K562 (cell line): ENCODE results near the gene NELL1. TPM values are rescaled to one million over a fixed set of nuclear protein-coding genes. Genes with fewer than 3 reads are reported as not detected.

Source experiments
- ATAC-seq: fragments of 200-7000 bp; cut with Tn5 transposase; 3 replicates; pipeline ENCODE4 v1.9.1; 2020; ENCODE audit warnings: moderate library complexity
- BruUV-seq: library from RNA; stranded (reverse); fragments of 400-500 nt; replicated peaks from 2 replicates; lab custom pipeline; 2021; lab: Mats Ljungman, UMichigan
- CTCF ChIA-PET: fragments of 300-600 bp; formaldehyde crosslinking; extraction: SDS; loops from one replicate; lab custom pipeline; 2021; ENCODE audit warnings: low intra/inter-chr PET ratio; lab: Yijun Ruan, JAX
- POLR2A ChIA-PET: fragments of 300-600, 350-650 bp; sonication (Branson Sonifier 250); formaldehyde crosslinking; extraction: SDS; loops from one replicate; lab custom pipeline; 2021; ENCODE audit warnings: antibody characterized with exemption, inconsistent platforms; lab: Yijun Ruan, JAX
- DNase-seq, 4 experiments: peaks; one replicate each; pipeline versions ENCODE4 v3.0.0 to v3.0.0-alpha.2; 2011 to 2018; ENCODE audit warnings: low spot score in 3 of 4, mixed read lengths in 3 of 4; ENCODE audit errors: extremely low read depth in 1 of 4
- FAIRE-seq: peaks from 2 replicates; lab custom pipeline; 2011; peaks lifted over from hg19 to GRCh38; lab: Jason Lieb, UNC
- H2AFZ ChIP-seq: 2 replicates; pipeline ENCODE4 v1.6.0; 2011; ENCODE audit warnings: low read depth, low read length, control low read depth, inconsistent platforms
- H3K27ac ChIP-seq: fragments of 200-600 bp; 3 replicates; pipeline ENCODE4 v1.8.0; 2011; ENCODE audit warnings: low read depth, mild to moderate bottlenecking, control low read depth, inconsistent platforms, low read length, moderate library complexity, mixed read lengths; ENCODE audit errors: extremely low read depth
- H3K27me3 ChIP-seq, 2 experiments: fragments of 300-600 bp in 1 of 2; 2 replicates in 1 of 2; 3 replicates in 1 of 2; pipeline versions ENCODE4 v1.6.0 to v1.8.0; 2011; ENCODE audit warnings: inconsistent platforms in 2 of 2, low read length in 2 of 2, mild to moderate bottlenecking in 1 of 2, mixed read lengths in 1 of 2, moderate library complexity in 1 of 2; ENCODE audit not compliant: control insufficient read depth in 2 of 2, insufficient read depth in 2 of 2
- H3K36me3 ChIP-seq: fragments of 300-600 bp; 3 replicates; pipeline ENCODE4 v1.8.0; 2011; ENCODE audit warnings: mild to moderate bottlenecking, low read length, inconsistent platforms; ENCODE audit not compliant: control insufficient read depth, insufficient read depth
- H3K4me1 ChIP-seq, 2 experiments: fragments of 200-600 bp in 1 of 2; replicated peaks in 1 of 2; 2 replicates in 1 of 2; 3 replicates in 1 of 2; pipeline versions ENCODE4 v1.5.1 to v1.8.0; 2011; ENCODE audit warnings: inconsistent platforms in 2 of 2, low read length in 2 of 2, mild to moderate bottlenecking in 1 of 2, mixed read lengths in 1 of 2, moderate library complexity in 1 of 2; ENCODE audit not compliant: control insufficient read depth in 2 of 2, insufficient read depth in 2 of 2
- H3K4me2 ChIP-seq: 2 replicates; pipeline ENCODE4 v1.6.1; 2011; ENCODE audit warnings: low read length, control low read depth, inconsistent platforms, mixed read lengths; ENCODE audit not compliant: insufficient read depth
- H3K4me3 ChIP-seq: fragments of 200-600 bp; sonication (generic), shearing (Covaris generic); 2 replicates; pipeline ENCODE4 v1.5.1; 2016; ENCODE audit warnings: control low read depth, inconsistent platforms
- H3K79me2 ChIP-seq: fragments of 200-600 bp; 3 replicates; pipeline ENCODE4 v1.8.0; 2011; ENCODE audit warnings: low read length, inconsistent platforms; ENCODE audit not compliant: control insufficient read depth, insufficient read depth
- H3K9ac ChIP-seq, 2 experiments: 2 replicates each; pipeline versions ENCODE4 v1.6.0 to v1.6.1; 2011; ENCODE audit warnings: low read depth in 2 of 2, low read length in 2 of 2, control low read depth in 1 of 2, inconsistent platforms in 1 of 2, mild to moderate bottlenecking in 1 of 2, mixed read lengths in 1 of 2; ENCODE audit not compliant: insufficient read depth in 1 of 2
- H3K9me1 ChIP-seq: one replicate; pipeline ENCODE4 v1.6.0; 2011; ENCODE audit warnings: inconsistent platforms, mild to moderate bottlenecking, low read length, moderate library complexity; ENCODE audit not compliant: control insufficient read depth, insufficient read depth
- H3K9me3 ChIP-seq: replicated peaks from 2 replicates; pipeline ENCODE4 v1.5.1; 2011; ENCODE audit warnings: low read depth, low read length, inconsistent platforms; ENCODE audit not compliant: control insufficient read depth, insufficient read depth
- H4K20me1 ChIP-seq: replicated peaks from 2 replicates; pipeline ENCODE4 v1.6.1; 2011; ENCODE audit warnings: low read length, inconsistent platforms, mixed read lengths; ENCODE audit not compliant: control insufficient read depth, insufficient read depth
- BCL6 ChIP-seq: fragments of 250-450 bp; sonication (Bioruptor Pico); IDR thresholded peaks from 2 replicates; pipeline ENCODE4 v1.4.0; 2020
- BHLHE40 ChIP-seq: IDR thresholded peaks from 2 replicates; pipeline ENCODE4 v1.6.1; 2011; ENCODE audit warnings: low read length, improper control_type of control experiment
- ID3 ChIP-seq, 2 experiments: fragments of 250-450 bp in 1 of 2; fragments of 450-650 bp in 1 of 2; sonication (Bioruptor Pico) in 1 of 2; IDR thresholded peaks; 2 replicates each; pipeline versions ENCODE4 v1.6.1 to v1.8.0; 2016 to 2021; ENCODE audit warnings: mild to moderate bottlenecking in 2 of 2, moderate library complexity in 2 of 2, missing compliant biosample characterization in 1 of 2, missing genetic modification characterization in 1 of 2
- MCM2 ChIP-seq: fragments of 450-650 bp; IDR thresholded peaks from 2 replicates; pipeline ENCODE4 v1.6.1; 2017; ENCODE audit warnings: low read depth, mild to moderate bottlenecking
- MXD1 ChIP-seq: fragments of 250-450 bp; sonication (Bioruptor Pico); IDR thresholded peaks from 2 replicates; pipeline ENCODE4 v1.8.0; 2021; ENCODE audit warnings: borderline replicate concordance, mild to moderate bottlenecking, moderate library complexity; ENCODE audit not compliant: poor library complexity, severe bottlenecking
- RBM17 ChIP-seq: fragments of 200-400 bp; formaldehyde crosslinking; IDR thresholded peaks from 2 replicates; pipeline ENCODE4 v1.6.1; 2017; ENCODE audit warnings: low read depth, mild to moderate bottlenecking, low read length, borderline replicate concordance
- ZNF165 ChIP-seq: fragments of 250-450 bp; sonication (Bioruptor Pico); IDR thresholded peaks from 2 replicates; pipeline ENCODE4 v1.4.0; 2020; ENCODE audit warnings: borderline replicate concordance
- WGBS: fragments of 100-300 bp; shearing (Covaris generic); methylation state at CpG from one replicate; pipeline ENCODE4 v1.1.6; 2016; ENCODE audit warnings: low coverage, mixed read lengths; ENCODE audit not compliant: insufficient coverage; ENCODE audit errors: missing lambda C conversion rate; 5-methylcytosine and 5-hydroxymethylcytosine counted together
- in situ Hi-C: fragments of 300-500 bp; cut with MboI; formaldehyde crosslinking; loops from 4 replicates; pipeline ENCODE4 v1.15.0; 2018; ENCODE audit warnings: inconsistent platforms, mixed read lengths
- intact Hi-C: fragments of 100-400 bp; cut with micrococcal nuclease; formaldehyde crosslinking; loops from 2 replicates; pipeline ENCODE4 v1.14.2; 2022
- polyA plus RNA-seq, 8 experiments: library from polyadenylated mRNA; depleted of rRNA in 4 of 8; stranded (reverse) in 5 of 8; unstranded in 3 of 8; fragments of >200 nt; fragmentation: Nextera tagmentation in 2 of 8; fragmentation: Illumina TruSeq in 1 of 8; extraction: Ambion mirVana in 2 of 8; extraction: Trizol in 1 of 8; gene quantifications; 2 replicates each; pipeline versions ENCODE4 v1.2.1 to v1.2.3, GENCODE V29; 2011 to 2014; ENCODE audit warnings: inconsistent platforms in 1 of 8, missing spikeins in 1 of 8
- total RNA-seq, 7 experiments: library from RNA; depleted of rRNA in 6 of 7; stranded (reverse); fragments of >200 nt in 6 of 7; fragmentation: Illumina TruSeq in 2 of 7; extraction: Trizol in 2 of 7; gene quantifications; 2 replicates each; pipeline versions ENCODE4 v1.2.1 to v1.2.3, GENCODE V29; 2011 to 2021; ENCODE audit warnings: low replicate concordance in 1 of 7

The NELL1 gene
- total and polyA plus RNA-seq, 9 of the 15 experiments (the other 6 are each of a cell fraction or from before 2014, with no cell fraction given) = not detected

- no peaks in the 10 kb centered on the region for H3K36me3 ChIP-seq
- no peaks in the 10 kb centered on the region for H3K9me3 ChIP-seq
- H4K20me1 ChIP-seq = no peaks in the 10 kb centered on the region
- TF ChIP-seq MXD1 = no peak
- no peak for TF ChIP-seq RBM17
- no peak for TF ChIP-seq ZNF165 (CRISPR knock-in tag)
- TF ChIP-seq ID3 (CRISPR knock-in tag; IDR thresholded peaks at IDR 0.05) = no peak
- no peak for TF ChIP-seq ID3 (tag; IDR thresholded peaks at IDR 0.05)
- TF ChIP-seq BHLHE40 = no peak
- TF ChIP-seq BCL6 (CRISPR knock-in tag) = no peak
- TF ChIP-seq MCM2 = no peak
- H3K27ac ChIP-seq = no peak overlapping the region
- in situ Hi-C loops (no loop called here), intact Hi-C loops (no loop called here)
- H3K9me1 ChIP-seq = no peaks in the 10 kb centered on the region
- FAIRE-seq (no peak), ATAC-seq (no peak), DNase-seq (no peak)
- H3K9ac ChIP-seq = no peak overlapping the region
- 0% methylated on average over 3 of the region's 3 CpGs for WGBS
- ChIA-PET POLR2A (no interaction called here), CTCF (no interaction called here)
- no peak overlapping the region for H2AFZ ChIP-seq
- H3K4me1 ChIP-seq = no peaks in the 10 kb centered on the region
- no peak overlapping the region for H3K4me3 ChIP-seq
- BruUV-seq = no TSS peak
- H3K4me2 ChIP-seq = no peak overlapping the region
- H3K27me3 ChIP-seq = no peaks in the 10 kb centered on the region
- no peaks in the 10 kb centered on the region for H3K79me2 ChIP-seq
Measured at GRCh38 chr11:21603886-21604285, 934.5 kb downstream of the NELL1 start.
